B cell (primary cell): ENCODE data around the gene SAMD4A. TPM values are rescaled to one million over a fixed set of nuclear protein-coding genes. Genes with fewer than 3 reads are reported as not detected.

Experiments
- ATAC-seq: fragments of 200-7000 bp; cut with Tn5 transposase; one replicate; pipeline ENCODE4 v1.10.0; 2021; ENCODE audit warnings: low read depth, mild to moderate bottlenecking, moderate number of reproducible peaks, moderate library complexity
- CTCF ChIA-PET: fragments of 350-600 bp; sonication (Branson Sonifier 250); formaldehyde crosslinking; loops from one replicate; lab custom pipeline; 2021; ENCODE audit warnings: antibody characterized with exemption, inconsistent platforms; lab: Charles Lee
- POLR2A ChIA-PET: fragments of 350-600 bp; sonication (Branson Sonifier 250); formaldehyde crosslinking; loops from one replicate; lab custom pipeline; 2021; ENCODE audit warnings: antibody characterized with exemption; lab: Charles Lee
- DNase-seq: peaks from one replicate; pipeline ENCODE4 v3.0.0; 2013
- H2AFZ ChIP-seq: 2 replicates; pipeline ENCODE4 v1.6.1; 2012; ENCODE audit warnings: mild to moderate bottlenecking, low read depth, low read length; ENCODE audit not compliant: insufficient read depth, poor library complexity, severe bottlenecking
- H3K27ac ChIP-seq, 2 donors: 1 replicate in 1 of 2; 2 replicates in 1 of 2; pipeline ENCODE4 v1.5.1; 2012 to 2013; ENCODE audit warnings: low read length in 2 of 2, mild to moderate bottlenecking in 2 of 2, moderate library complexity in 1 of 2
- H3K27me3 ChIP-seq, 4 experiments: fragments of 200-600 bp in 1 of 4; sonication (generic) in 1 of 4; replicated peaks in 1 of 4; 1 replicate in 2 of 4; 2 replicates in 2 of 4; pipeline versions ENCODE4 v1.6.1 to v1.7.0; 2013 to 2016; ENCODE audit warnings: low read length in 3 of 4, mild to moderate bottlenecking in 2 of 4, mixed read lengths in 1 of 4, moderate library complexity in 1 of 4; ENCODE audit not compliant: insufficient read depth in 4 of 4, control insufficient read depth in 3 of 4; ENCODE audit errors: control extremely low read depth in 1 of 4
- H3K36me3 ChIP-seq, 2 experiments: replicated peaks in 1 of 2; 1 replicate in 1 of 2; 2 replicates in 1 of 2; pipeline versions ENCODE4 v1.6.1 to v1.7.1; 2013; ENCODE audit warnings: low read length in 1 of 2; ENCODE audit not compliant: insufficient read depth in 2 of 2, control insufficient read depth in 1 of 2; ENCODE audit errors: control extremely low read depth in 1 of 2, extremely low read depth in 1 of 2
- H3K4me1 ChIP-seq, 2 donors: fragments of 200-600 bp in 1 of 2; sonication (generic) in 1 of 2; 1 replicate in 1 of 2; 2 replicates in 1 of 2; pipeline versions ENCODE4 v1.5.1 to v1.6.1; 2013 to 2017; ENCODE audit warnings: low read length in 2 of 2; ENCODE audit not compliant: control insufficient read depth in 2 of 2, insufficient read depth in 2 of 2
- H3K4me2 ChIP-seq: replicated peaks from 2 replicates; pipeline ENCODE3; 2012; ENCODE audit warnings: mild to moderate bottlenecking, low read depth, low read length; ENCODE audit not compliant: poor library complexity, severe bottlenecking
- H3K4me3 ChIP-seq, 5 experiments: fragments of 200-600 bp in 1 of 5; sonication (generic) in 1 of 5; 1 replicate in 3 of 5; 2 replicates in 2 of 5; pipeline versions ENCODE4 v1.5.1 to v1.7.0; 2011 to 2016; ENCODE audit warnings: low read length in 4 of 5, mild to moderate bottlenecking in 4 of 5, low read depth in 2 of 5, control low read depth in 1 of 5, moderate library complexity in 1 of 5; ENCODE audit not compliant: insufficient read depth in 1 of 5; ENCODE audit errors: control extremely low read depth in 1 of 5, extremely low read depth in 1 of 5
- H3K79me2 ChIP-seq: fragments of 200-600 bp; sonication (generic); one replicate; pipeline ENCODE4 v1.6.0; 2016; ENCODE audit warnings: low read length; ENCODE audit not compliant: control insufficient read depth, insufficient read depth
- H3K9ac ChIP-seq: fragments of 200-600 bp; sonication (generic); 2 replicates; pipeline ENCODE4 v1.6.1; 2017; ENCODE audit warnings: mild to moderate bottlenecking, low read length, moderate library complexity
- H3K9me3 ChIP-seq, 3 donors: one replicate each; pipeline versions ENCODE4 v1.6.1 to v1.7.1; 2013; ENCODE audit warnings: low read length in 2 of 3; ENCODE audit not compliant: control insufficient read depth in 2 of 3, insufficient read depth in 1 of 3; ENCODE audit errors: control extremely low read depth in 1 of 3
- H4K20me1 ChIP-seq: 2 replicates; pipeline ENCODE4 v1.6.0; 2012; ENCODE audit warnings: mild to moderate bottlenecking, low read length; ENCODE audit not compliant: insufficient read depth, control insufficient read depth, poor library complexity, severe bottlenecking
- H3K27ac Mint-ChIP-seq: one replicate; pipeline ENCODE4 v1.8.0; 2021; ENCODE audit warnings: mixed read lengths
- H3K27me3 Mint-ChIP-seq: one replicate; pipeline ENCODE4 v1.8.0; 2021; ENCODE audit warnings: mixed read lengths
- H3K4me1 Mint-ChIP-seq: one replicate; pipeline ENCODE4 v1.8.0; 2021; ENCODE audit warnings: mixed read lengths
- H3K4me3 Mint-ChIP-seq: one replicate; pipeline ENCODE4 v1.8.0; 2021; ENCODE audit warnings: mixed read lengths
- H3K9me3 Mint-ChIP-seq: one replicate; pipeline ENCODE4 v1.8.0; 2022; ENCODE audit warnings: mixed read lengths; ENCODE audit not compliant: insufficient read depth
- EZH2 ChIP-seq: IDR thresholded peaks from 2 replicates; pipeline ENCODE4 v1.6.1; 2012; ENCODE audit warnings: borderline replicate concordance, low read depth, mild to moderate bottlenecking, moderate library complexity, low read length; ENCODE audit not compliant: insufficient read depth, poor library complexity, severe bottlenecking
- WGBS: methylation state at CpG from one replicate; pipeline ENCODE4 v1.1.5; 2013; ENCODE audit warnings: missing lambda C conversion rate; ENCODE audit not compliant: insufficient coverage; 5-methylcytosine and 5-hydroxymethylcytosine counted together
- intact Hi-C: fragments of 100-400 bp; cut with micrococcal nuclease; formaldehyde crosslinking; loops from one replicate; pipeline ENCODE4 v1.10.0; 2022
- polyA plus RNA-seq: library from polyadenylated mRNA; depleted of rRNA; stranded (reverse); fragments of >200 nt; gene quantifications from 2 replicates; pipeline ENCODE4 v1.2.3, GENCODE V29; 2012
- total RNA-seq, 2 donors: library from RNA; stranded (reverse); fragments of 120-200 nt in 1 of 2; gene quantifications; 1 replicate in 1 of 2; 2 replicates in 1 of 2; pipeline versions ENCODE4 v1.2.3 to v1.2.4, GENCODE V29; 2013 to 2022
- TF ChIP-seq, protein P1 (sequence below): fragments of 200-600 bp; IDR thresholded peaks from one replicate; pipeline ENCODE4 v1.8.0; 2022; ENCODE audit warnings: antibody characterized with exemption, mild to moderate bottlenecking

SAMD4A gene
- total and polyA plus RNA-seq, 2 donors (not counting 1 experiment from before 2014, with no cell fraction given) = 5.7 to 13.7 TPM

DNA sequence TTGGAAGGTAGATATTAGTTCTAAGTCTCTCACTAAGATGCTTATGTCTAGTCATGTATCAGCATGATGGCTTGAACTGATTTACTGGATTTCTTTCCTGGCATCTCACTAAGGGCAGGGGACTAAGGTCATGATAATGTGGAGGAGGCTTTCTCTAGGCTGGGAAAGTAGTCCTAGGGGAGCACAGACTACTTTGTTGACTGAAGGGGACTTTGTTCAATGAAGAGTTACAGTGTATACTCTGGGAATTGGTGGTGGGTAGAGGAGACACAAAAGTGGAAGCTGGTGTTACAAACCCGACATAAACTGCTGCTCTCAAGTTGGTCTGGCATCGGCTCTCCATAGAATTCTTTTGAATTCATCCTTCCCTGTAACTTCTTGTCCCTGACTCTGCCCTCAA is 75.2 kb downstream of the SAMD4A start:
- no peaks in the 10 kb centered on the region for H3K27me3 Mint-ChIP-seq
- 100% methylated on average over 1 of the region's 2 CpGs for WGBS
- Histone ChIP-seq H3K4me2 (no peak overlapping the region), H3K27ac (no peak overlapping the region), H3K4me3 (no peak overlapping the region), H2AFZ (no peak overlapping the region), H4K20me1 (peaks cover 7% of the 10 kb centered on the region), H3K79me2 (peaks cover 8% of the 10 kb centered on the region), H3K36me3 (no peaks in the 10 kb centered on the region), H3K27me3 (no peaks in the 10 kb centered on the region), H3K4me1 (no peaks in the 10 kb centered on the region), H3K9ac (no peak overlapping the region), H3K9me3 (no peaks in the 10 kb centered on the region)
- DNase-seq = no peak
- ChIA-PET CTCF (interaction anchor here (1.0 to 3.3 kb wide), 11 partner anchors 8 to 163 kb away, joined by 3 to 40 read pairs (median 4); partner anchors contain the start of gene SAMD4A), POLR2A (no interaction called here)
- H3K9me3 Mint-ChIP-seq = no peaks in the 10 kb centered on the region
- intact Hi-C loops = no loop called here
- H3K4me3 Mint-ChIP-seq = no peak overlapping the region
- no peak for TF ChIP-seq EZH2
- TF ChIP-seq, protein P1, sequence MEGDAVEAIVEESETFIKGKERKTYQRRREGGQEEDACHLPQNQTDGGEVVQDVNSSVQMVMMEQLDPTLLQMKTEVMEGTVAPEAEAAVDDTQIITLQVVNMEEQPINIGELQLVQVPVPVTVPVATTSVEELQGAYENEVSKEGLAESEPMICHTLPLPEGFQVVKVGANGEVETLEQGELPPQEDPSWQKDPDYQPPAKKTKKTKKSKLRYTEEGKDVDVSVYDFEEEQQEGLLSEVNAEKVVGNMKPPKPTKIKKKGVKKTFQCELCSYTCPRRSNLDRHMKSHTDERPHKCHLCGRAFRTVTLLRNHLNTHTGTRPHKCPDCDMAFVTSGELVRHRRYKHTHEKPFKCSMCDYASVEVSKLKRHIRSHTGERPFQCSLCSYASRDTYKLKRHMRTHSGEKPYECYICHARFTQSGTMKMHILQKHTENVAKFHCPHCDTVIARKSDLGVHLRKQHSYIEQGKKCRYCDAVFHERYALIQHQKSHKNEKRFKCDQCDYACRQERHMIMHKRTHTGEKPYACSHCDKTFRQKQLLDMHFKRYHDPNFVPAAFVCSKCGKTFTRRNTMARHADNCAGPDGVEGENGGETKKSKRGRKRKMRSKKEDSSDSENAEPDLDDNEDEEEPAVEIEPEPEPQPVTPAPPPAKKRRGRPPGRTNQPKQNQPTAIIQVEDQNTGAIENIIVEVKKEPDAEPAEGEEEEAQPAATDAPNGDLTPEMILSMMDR = no peak
- no peak overlapping the region for H3K27ac Mint-ChIP-seq
- no peaks in the 10 kb centered on the region for H3K4me1 Mint-ChIP-seq
- ATAC-seq = no peak

DNA sequence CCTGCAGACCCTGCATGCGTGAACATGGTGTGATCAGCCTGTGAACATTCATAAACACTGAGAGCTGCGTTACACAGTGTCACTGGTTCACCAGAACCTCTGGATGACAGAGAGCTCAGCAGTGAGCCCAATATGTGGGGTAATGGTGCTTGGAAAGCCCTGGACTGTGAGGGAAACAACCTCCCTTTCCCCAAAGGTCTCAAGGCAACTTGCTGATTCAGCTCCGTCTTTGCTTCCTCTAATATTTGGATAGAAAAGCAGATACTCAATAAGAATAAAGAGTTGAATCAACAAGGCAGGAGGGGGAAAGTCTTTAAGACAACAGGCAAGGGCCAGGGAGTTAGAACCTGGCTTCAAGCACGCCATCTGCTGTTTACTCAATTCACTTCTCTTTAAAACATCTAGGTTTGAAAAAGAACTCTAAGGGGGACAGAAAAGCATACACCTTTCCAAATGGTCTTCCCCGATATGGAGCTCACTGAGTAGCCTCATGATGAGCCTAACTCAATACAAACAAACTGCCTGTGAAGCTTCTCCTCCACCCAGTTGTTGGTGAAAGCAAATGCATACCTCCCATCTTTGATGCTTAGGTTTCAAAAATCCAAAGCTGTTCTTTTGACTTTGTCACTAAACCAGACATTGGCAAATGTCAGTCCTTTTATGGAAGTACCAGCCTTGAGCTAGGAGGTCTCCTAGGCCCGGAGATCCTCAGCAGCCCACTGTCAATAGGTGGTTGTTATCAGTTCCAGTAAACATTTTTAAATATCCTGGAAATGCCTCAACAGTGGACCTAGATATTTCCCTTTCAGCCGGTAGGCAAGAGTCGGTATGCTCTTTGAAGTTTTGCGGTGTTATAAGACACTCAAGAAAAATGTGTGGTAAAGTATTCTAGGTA is 76.1 kb downstream of the SAMD4A start:
- POLR2A ChIA-PET = no interaction called here
- no peak overlapping the region for H3K27ac Mint-ChIP-seq
- CTCF ChIA-PET = interaction anchor here (1.0 to 3.3 kb wide), 14 partner anchors 9 to 162 kb away, joined by 3 to 40 read pairs (median 4); partner anchors contain the start of gene SAMD4A
- no peak overlapping the region for H3K4me3 Mint-ChIP-seq
- H3K4me1 ChIP-seq = no peaks in the 10 kb centered on the region
- no peaks in the 10 kb centered on the region for H3K9me3 Mint-ChIP-seq
- H3K4me3 ChIP-seq = no peak overlapping the region
- DNase-seq (peak; percentile 49), ATAC-seq (peak; percentile 31)
- TF ChIP-seq, protein P1 = peak; percentile 36
- no peak for TF ChIP-seq EZH2
- H3K79me2 ChIP-seq = peaks cover 17% of the 10 kb centered on the region
- peaks cover 7% of the 10 kb centered on the region for H4K20me1 ChIP-seq
- H3K4me2 ChIP-seq = no peak overlapping the region
- intact Hi-C loops = loop anchor here (1.0 kb wide), 1 partner anchor 79 kb away; no protein-coding TSS in a partner anchor
- no peaks in the 10 kb centered on the region for H3K9me3 ChIP-seq
- H3K27ac ChIP-seq = no peak overlapping the region
- no peak overlapping the region for H2AFZ ChIP-seq
- WGBS = 88% methylated on average over 4 of the region's 9 CpGs
- H3K4me1 Mint-ChIP-seq = no peaks in the 10 kb centered on the region
- H3K9ac ChIP-seq = no peak overlapping the region
- H3K27me3 Mint-ChIP-seq = no peaks in the 10 kb centered on the region
- no peaks in the 10 kb centered on the region for H3K36me3 ChIP-seq
- H3K27me3 ChIP-seq = no peaks in the 10 kb centered on the region
